GM21786 (cell line): Measurements from ENCODE around the gene SYK.
"Not testable (repeated sequence)": the region's sequence is repeated elsewhere in the genome, so short reads cannot be mapped to it uniquely, and the experiment has no call there.

ENCODE experiments used
- ATAC-seq: cut with Tn5 transposase; IDR thresholded peaks from one replicate; pipeline ENCODE4 v1.9.1; 2021; ENCODE audit not compliant: unreplicated experiment

SYK gene

DNA sequence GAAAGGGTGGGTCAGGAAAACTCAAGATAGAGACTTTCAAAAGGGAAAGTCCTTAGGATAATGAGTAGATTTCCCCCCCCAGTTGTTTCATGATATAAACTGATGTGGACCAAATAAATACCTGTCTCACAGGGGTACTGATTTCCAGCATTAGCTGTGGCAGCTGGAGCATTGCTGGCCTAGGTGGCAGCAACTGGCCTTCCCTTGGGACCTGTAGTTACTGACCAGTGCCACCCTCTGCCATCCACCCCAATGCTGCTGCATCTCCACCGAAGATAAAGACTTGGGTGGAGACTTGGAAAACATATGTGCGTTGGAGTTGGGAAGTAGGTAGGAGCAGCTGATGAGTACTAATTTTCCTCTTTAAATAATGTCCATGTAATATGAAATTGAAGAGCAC lies 71.8 kb downstream of the SYK start:
- no peak for ATAC-seq

GRCh38 chr9:90874194-90874593 lies 72.6 kb downstream of the SYK start:
- no peak for ATAC-seq

DNA sequence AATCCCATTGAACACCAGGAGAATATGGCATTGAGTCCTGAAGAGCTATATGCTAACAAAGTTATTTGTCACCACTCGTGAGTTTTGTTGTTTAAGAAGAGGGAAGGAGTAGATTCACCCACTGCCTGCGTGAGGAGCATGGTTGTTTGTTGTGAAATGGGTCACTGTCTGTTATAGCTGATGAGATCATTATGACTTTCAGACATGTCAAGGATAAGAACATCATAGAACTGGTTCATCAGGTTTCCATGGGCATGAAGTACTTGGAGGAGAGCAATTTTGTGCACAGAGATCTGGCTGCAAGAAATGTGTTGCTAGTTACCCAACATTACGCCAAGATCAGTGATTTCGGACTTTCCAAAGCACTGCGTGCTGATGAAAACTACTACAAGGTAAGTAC lies 76.9 kb downstream of the SYK start:
- ATAC-seq: no peak

- no peak for ATAC-seq
Measured at GRCh38 chr9:90880066-90880465, 78.4 kb downstream of the SYK start.

DNA sequence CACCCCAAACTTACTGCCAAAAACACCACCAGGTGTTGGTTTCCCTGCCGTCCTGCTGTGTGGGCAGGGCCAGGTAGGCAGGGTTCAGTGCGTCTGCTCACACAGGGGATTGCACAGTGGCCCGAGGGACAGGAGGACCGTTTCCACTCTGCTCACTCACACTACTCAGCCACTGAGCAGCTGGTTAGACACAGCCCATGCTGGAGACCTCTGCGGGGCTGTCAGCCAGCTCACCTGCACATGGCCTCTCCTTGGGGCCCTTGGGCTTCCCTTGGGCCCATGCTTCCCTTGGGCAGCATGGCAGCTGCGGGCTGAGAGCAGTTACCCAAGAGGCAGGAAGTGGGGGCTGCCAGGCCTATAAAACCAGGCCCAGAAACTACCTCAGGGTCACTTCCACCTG lies 79.0 kb downstream of the SYK start:
- peak; percentile 41 for ATAC-seq

DNA sequence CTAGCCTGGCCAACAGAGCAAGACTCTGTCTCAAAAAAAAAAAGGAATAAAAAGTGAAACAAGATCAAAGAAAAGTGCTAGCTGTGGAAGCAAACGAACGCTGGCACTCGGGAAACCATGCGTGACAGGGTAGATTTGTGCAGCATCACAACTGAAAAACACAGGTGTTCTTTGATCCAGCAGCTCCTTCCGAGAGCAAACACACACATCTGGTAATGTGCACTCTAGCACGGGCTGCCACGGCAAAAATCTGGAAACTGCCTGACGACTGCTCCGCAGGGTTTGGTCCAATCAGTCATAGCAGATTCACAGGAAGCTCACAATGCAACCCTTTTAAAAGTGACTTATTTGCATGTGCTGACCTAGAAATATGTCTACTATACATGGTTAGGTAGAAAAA lies 80.0 kb downstream of the SYK start:
- peak; percentile 57 for ATAC-seq

- ATAC-seq: no peak
Measured at GRCh38 chr9:90882991-90883600, 81.5 kb downstream of the SYK start.

- no peak for ATAC-seq
Measured at GRCh38 chr9:90883661-90884060, 82.0 kb downstream of the SYK start.

GRCh38 chr9:90884178-90884577 lies 82.6 kb downstream of the SYK start:
- ATAC-seq: no peak

- not testable (repeated sequence) for ATAC-seq
Measured at GRCh38 chr9:90886868-90887267, 85.2 kb downstream of the SYK start.

GRCh38 chr9:90888941-90889340 lies 87.3 kb downstream of the SYK start:
- no peak for ATAC-seq

DNA sequence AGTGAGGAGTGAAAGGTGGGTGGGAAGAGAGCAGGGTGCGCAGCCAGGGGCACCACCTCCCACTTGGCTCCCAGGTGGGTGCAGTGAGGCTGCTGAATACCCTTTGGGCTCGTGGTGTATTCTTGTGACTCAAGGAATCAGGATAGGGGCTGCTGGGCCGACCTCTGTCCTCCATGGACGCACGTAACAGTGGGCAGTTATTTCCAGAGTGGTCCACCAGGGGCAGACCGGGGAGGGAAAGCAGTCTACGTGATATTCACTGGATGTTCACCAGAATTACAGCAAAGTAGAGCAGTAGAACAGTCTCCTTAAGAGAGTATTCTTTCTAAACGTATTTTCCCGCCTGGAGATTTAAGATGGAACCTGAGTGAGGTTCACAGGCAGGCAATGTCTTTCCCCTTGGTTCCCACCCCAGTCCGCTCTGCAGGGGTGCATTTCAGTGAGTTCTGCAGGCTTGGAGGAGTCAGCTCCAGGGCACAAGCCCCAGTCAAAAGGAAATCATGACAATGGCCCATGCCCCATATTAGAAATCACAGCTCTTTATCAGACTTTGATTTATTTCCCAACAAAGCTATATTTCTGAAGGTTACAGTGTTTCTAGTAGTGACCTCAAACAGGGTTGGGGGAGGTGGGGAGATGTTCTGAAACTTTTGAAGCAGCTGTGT lies 88.7 kb downstream of the SYK start:
- no peak for ATAC-seq

DNA sequence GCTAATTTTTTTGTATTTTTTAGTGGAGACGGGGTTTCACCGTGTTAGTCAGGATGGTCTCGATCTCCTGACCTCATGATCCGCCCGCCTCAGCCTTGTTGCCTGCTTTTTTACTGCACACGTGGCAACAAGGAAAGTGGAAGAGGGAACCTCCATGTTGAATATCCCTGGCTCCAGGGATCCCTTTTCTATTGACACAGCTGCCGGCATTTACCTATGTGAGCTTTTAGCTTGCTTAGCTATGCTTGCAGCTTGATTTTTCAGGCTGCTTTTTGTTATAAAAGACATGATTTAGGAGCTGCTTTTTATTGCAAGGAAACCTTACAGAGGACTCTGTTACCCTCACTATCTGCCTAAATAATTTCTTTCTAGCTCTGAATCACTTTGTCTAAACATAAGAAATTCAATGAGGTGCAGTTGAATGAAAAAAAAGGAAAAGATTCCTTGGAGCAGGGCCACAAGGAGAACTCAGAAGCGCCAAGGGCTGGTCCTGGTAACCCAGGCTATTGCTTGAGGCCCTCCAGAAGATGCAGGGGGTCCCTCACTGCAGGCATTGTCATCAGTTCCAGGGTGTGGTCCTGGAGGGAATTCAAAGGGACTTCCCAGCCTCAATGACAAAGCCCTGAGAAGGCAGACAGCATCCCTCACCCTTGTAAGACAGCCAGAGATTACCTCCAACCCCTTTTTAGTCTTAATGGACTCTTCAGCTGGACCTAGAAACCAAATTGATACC lies 89.9 kb downstream of the SYK start:
- ATAC-seq: no peak

- ATAC-seq: no peak
Measured at GRCh38 chr9:90892918-90893317, 91.3 kb downstream of the SYK start.

DNA sequence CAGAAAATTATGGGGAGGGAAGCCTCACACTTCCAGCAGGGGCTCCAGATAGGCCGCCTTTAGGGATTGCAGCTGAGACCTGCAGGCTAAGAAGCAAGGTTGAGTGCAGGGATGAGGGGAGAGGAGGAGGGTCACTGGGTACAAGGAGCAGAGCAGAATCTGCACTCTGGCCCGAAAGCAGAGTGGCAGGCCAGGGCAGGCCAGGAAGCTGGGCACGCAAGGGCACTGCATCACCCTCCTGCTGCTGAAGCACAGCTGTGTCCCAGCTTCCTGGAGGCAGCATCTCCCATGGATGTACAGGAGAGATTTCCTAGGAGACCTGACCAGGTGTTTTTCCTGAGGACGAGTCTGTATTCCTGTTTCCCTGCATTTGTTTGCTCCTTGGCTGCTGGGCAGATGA lies 92.1 kb downstream of the SYK start:
- no peak for ATAC-seq

GRCh38 chr9:90894986-90895687 lies 93.5 kb downstream of the SYK start:
- no peak for ATAC-seq

GRCh38 chr9:90895786-90896185 lies 94.2 kb downstream of the SYK start:
- no peak for ATAC-seq

- no peak for ATAC-seq
Measured at GRCh38 chr9:90896231-90896630, 94.6 kb downstream of the SYK start.

DNA sequence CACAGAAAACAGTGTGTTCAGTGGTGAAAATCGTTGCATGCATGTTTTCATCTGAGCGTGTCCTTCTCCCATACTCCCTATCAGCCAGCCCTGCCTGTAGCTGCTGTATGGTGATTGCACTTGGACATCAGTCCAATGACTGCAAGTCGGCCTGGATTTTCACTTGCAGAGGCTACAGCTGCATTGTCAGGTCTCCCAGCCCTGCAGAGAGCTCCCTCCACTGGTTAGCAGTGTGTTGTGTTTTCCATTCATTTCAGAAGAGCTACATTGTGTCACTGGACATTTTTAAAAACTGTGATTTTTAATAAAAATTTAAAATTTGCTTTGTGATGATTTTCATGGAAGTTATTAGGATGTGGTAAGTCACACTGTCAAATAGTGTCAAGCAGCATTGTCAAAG lies 96.6 kb downstream of the SYK start:
- no peak for ATAC-seq

- ATAC-seq: no peak
Measured at GRCh38 chr9:90899287-90899686, 97.7 kb downstream of the SYK start.

DNA sequence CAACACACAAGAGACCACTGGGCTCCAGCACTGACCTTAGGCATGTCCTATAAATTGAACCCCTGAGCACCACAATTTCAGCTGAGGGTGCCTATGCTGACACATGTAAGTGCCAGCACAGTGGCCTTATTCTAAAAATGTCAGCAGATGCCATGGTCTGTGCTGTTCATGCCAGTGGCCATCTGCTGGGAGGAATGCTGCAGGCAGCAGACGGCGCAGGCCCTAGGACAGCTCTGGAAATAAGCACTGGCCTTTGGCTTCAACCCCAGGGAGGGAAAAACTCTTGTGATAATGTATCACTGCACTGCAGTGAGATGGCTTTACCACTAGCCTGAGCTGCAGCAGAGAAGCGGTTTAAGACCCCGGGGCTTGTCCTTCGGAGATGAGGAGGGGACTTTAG lies 98.5 kb downstream of the SYK start:
- ATAC-seq: no peak

DNA sequence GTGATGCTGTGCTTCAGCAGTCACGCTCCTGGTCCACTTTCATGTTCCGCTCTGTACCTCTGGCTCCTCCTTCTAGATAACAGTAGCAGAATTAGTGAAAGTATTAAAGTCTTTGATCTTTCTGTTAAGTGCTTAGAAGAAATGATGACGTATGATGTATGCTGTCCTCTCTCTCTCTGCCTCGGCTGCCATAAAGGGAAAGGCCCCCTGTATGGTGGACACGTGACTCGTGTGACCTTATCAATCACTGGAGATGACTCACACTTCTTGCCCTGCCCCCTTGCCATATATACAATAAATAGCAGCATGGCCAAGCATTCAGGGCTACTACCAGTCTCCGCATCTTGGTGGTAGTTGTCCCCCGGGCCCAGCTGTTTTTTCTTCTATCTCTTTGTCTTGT lies 100.3 kb downstream of the SYK start:
- no peak for ATAC-seq
